BJ (cell line): Measurements from ENCODE around the gene SKA1. TPM values are rescaled to one million over a fixed set of nuclear protein-coding genes. Genes with fewer than 3 reads are reported as not detected.

ENCODE experiments used
- CTCF ChIA-PET: fragments of 350-600 bp; formaldehyde crosslinking; extraction: SDS; loops from one replicate; lab custom pipeline; 2021; ENCODE audit warnings: antibody characterized with exemption, inconsistent platforms; lab: Yijun Ruan, JAX
- POLR2A ChIA-PET: fragments of 300-600 bp; sonication (Branson Sonifier 250); formaldehyde crosslinking; extraction: SDS; loops from one replicate; lab custom pipeline; 2021; ENCODE audit warnings: antibody characterized with exemption; lab: Charles Lee
- DNase-seq: peaks from one replicate; pipeline ENCODE4 v3.0.0-alpha.2; 2011; ENCODE audit warnings: low read depth
- H3K27me3 ChIP-seq: 2 replicates; pipeline ENCODE4 v1.6.0; 2011; ENCODE audit warnings: low read length; ENCODE audit not compliant: control insufficient read depth, insufficient read depth
- H3K36me3 ChIP-seq: 2 replicates; pipeline ENCODE4 v1.5.1; 2011; ENCODE audit warnings: low read length; ENCODE audit not compliant: control insufficient read depth, insufficient read depth
- H3K4me3 ChIP-seq: 2 replicates; pipeline ENCODE4 v1.5.1; 2011; ENCODE audit warnings: low read depth, mild to moderate bottlenecking, control low read depth, low read length
- polyA plus RNA-seq: library from polyadenylated mRNA; depleted of rRNA; stranded (reverse); fragments of >200 nt; gene quantifications from 2 replicates; pipeline ENCODE4 v1.2.3, GENCODE V29; 2011
- TF ChIP-seq, protein P1 (sequence below): IDR thresholded peaks from 2 replicates; pipeline ENCODE4 v1.5.1; 2011; ENCODE audit warnings: low read depth, mild to moderate bottlenecking, control low read depth, inconsistent platforms, low read length, moderate library complexity; ENCODE audit not compliant: insufficient read depth

SKA1 gene
- polyA plus RNA-seq, 1 experiment, result 6.2 TPM

GRCh38 chr18:50393802-50394201 lies 19.0 kb downstream of the SKA1 start:
- Histone ChIP-seq H3K36me3 (no peaks in the 10 kb centered on the region), H3K4me3 (no peak overlapping the region), H3K27me3 (no peaks in the 10 kb centered on the region)
- TF ChIP-seq, protein P1, sequence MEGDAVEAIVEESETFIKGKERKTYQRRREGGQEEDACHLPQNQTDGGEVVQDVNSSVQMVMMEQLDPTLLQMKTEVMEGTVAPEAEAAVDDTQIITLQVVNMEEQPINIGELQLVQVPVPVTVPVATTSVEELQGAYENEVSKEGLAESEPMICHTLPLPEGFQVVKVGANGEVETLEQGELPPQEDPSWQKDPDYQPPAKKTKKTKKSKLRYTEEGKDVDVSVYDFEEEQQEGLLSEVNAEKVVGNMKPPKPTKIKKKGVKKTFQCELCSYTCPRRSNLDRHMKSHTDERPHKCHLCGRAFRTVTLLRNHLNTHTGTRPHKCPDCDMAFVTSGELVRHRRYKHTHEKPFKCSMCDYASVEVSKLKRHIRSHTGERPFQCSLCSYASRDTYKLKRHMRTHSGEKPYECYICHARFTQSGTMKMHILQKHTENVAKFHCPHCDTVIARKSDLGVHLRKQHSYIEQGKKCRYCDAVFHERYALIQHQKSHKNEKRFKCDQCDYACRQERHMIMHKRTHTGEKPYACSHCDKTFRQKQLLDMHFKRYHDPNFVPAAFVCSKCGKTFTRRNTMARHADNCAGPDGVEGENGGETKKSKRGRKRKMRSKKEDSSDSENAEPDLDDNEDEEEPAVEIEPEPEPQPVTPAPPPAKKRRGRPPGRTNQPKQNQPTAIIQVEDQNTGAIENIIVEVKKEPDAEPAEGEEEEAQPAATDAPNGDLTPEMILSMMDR, result no peak
- CTCF ChIA-PET, result interaction anchor here (0.5 kb wide), 1 partner anchor 35 kb away, joined by 3 read pairs; no protein-coding TSS in a partner anchor
- POLR2A ChIA-PET, result no interaction called here
- no peak for DNase-seq

DNA sequence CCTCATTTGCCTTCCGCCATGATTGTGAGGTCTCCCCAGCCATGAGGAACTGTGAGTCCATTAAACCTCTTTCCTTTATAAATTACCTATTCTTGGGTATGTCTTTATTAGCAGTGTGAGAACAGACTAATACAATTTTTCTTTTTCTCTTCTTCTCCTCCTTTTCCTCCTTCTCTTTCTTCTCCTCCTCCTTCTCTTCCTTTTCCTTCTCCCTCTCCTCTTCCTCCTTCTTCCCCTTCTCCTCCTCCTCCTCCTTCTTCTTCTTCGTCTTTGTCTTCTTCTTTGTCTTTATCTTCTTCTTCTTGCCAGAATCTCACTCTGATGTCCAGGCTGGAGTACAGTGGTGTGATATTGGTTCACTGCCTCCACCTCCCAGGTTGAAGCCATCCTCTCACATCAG lies 20.2 kb downstream of the SKA1 start:
- TF ChIP-seq, protein P1, result no peak
- CTCF ChIA-PET, result no interaction called here
- Histone ChIP-seq H3K36me3 (no peaks in the 10 kb centered on the region), H3K27me3 (no peaks in the 10 kb centered on the region), H3K4me3 (no peak overlapping the region)
- DNase-seq, result no peak
- POLR2A ChIA-PET, result no interaction called here

GRCh38 chr18:50396005-50396660 lies 21.3 kb downstream of the SKA1 start:
- no peak for DNase-seq
- Histone ChIP-seq H3K36me3 (no peaks in the 10 kb centered on the region), H3K4me3 (no peak overlapping the region), H3K27me3 (no peaks in the 10 kb centered on the region)
- TF ChIP-seq, protein P1, result no peak
- ChIA-PET CTCF (no interaction called here), POLR2A (no interaction called here)

DNA sequence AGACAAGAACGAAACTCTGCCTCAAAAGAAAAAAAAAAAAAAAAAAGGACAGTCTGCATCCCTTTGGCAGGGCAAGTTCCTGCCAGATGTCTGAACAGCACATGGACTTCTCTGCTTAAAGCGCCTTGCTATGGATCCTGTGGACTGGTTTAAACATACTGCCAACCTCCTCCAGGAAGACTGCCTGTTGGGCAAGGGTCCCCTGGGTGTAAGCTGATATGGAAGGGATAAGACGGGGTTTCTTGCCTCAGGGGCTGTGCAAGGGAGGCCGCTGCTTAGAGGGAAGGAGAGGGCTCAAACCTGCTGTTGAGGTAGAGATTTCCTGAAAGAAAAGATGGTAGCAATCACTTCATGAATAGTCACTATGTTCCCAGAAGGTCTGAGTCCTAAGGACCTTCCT lies 22.2 kb downstream of the SKA1 start:
- ChIA-PET POLR2A (no interaction called here), CTCF (interaction anchor here (0.6 kb wide), 1 partner anchor 953 kb away, joined by 3 read pairs; no protein-coding TSS in a partner anchor)
- no peak overlapping the region for H3K4me3 ChIP-seq
- H3K36me3 ChIP-seq, result no peaks in the 10 kb centered on the region
- no peaks in the 10 kb centered on the region for H3K27me3 ChIP-seq
- no peak for DNase-seq
- TF ChIP-seq, protein P1, result no peak

DNA sequence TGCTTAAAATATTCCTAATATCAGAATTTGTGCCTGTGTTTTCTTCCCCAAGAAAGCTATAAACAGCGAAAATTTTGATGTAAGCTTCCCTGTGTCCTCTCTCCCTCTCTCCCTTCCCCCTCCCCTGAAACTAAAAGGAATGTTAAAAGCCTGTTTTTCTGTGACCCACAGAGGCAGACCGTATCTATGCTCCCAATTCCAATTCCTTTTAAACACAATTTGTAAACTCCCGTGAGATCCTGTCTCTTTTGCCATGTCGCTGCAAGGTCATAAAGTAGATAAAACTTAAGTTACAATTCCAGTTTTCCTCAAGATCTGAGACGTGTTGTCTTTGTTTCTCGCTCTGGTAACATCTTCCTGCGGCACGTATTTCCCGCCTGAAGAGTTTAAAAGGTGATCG lies 23.3 kb downstream of the SKA1 start:
- POLR2A ChIA-PET, result no interaction called here
- Histone ChIP-seq H3K27me3 (peaks cover 2% of the 10 kb centered on the region), H3K4me3 (no peak overlapping the region), H3K36me3 (no peaks in the 10 kb centered on the region)
- CTCF ChIA-PET, result no interaction called here
- no peak for DNase-seq
- TF ChIP-seq, protein P1, result no peak
